GM12865 (cell line): ENCODE data around the gene YWHAH.

ENCODE experiments used
- DNase-seq: peaks from one replicate; pipeline ENCODE4 v3.0.0; 2010; ENCODE audit warnings: low read depth
- H3K4me3 ChIP-seq: 2 replicates; pipeline ENCODE4 v1.5.1; 2011; ENCODE audit warnings: mild to moderate bottlenecking, low read depth, low read length, control low read depth
- TF ChIP-seq, protein P1 (sequence below): IDR thresholded peaks from 2 replicates; pipeline ENCODE4 v1.5.1; 2011; ENCODE audit warnings: low read length, control low read depth, low read depth, inconsistent platforms; ENCODE audit not compliant: insufficient read depth; ENCODE audit errors: missing control alignments

YWHAH gene

DNA sequence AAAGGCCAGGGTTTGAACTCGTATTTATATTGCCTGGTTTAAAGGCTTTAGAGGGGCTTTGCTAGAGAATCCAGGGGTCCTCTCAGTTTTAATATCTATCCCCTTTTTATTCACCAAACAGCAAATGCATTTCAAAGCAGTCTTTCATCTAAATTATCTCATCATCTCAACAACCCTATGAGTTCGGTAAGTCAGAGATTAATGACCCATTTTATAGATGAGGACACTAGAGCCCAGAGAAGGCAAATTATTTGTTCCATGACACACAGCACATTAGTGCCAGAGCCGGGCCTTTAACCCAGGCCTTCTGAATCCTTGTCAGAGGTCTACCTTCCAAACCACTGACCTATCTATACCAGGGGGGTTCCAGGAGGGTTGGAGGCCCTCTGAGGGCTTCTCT lies 16.8 kb upstream of the YWHAH start:
- DNase-seq, result no peak
- TF ChIP-seq, protein P1, sequence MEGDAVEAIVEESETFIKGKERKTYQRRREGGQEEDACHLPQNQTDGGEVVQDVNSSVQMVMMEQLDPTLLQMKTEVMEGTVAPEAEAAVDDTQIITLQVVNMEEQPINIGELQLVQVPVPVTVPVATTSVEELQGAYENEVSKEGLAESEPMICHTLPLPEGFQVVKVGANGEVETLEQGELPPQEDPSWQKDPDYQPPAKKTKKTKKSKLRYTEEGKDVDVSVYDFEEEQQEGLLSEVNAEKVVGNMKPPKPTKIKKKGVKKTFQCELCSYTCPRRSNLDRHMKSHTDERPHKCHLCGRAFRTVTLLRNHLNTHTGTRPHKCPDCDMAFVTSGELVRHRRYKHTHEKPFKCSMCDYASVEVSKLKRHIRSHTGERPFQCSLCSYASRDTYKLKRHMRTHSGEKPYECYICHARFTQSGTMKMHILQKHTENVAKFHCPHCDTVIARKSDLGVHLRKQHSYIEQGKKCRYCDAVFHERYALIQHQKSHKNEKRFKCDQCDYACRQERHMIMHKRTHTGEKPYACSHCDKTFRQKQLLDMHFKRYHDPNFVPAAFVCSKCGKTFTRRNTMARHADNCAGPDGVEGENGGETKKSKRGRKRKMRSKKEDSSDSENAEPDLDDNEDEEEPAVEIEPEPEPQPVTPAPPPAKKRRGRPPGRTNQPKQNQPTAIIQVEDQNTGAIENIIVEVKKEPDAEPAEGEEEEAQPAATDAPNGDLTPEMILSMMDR, result no peak
- no peak overlapping the region for H3K4me3 ChIP-seq

DNA sequence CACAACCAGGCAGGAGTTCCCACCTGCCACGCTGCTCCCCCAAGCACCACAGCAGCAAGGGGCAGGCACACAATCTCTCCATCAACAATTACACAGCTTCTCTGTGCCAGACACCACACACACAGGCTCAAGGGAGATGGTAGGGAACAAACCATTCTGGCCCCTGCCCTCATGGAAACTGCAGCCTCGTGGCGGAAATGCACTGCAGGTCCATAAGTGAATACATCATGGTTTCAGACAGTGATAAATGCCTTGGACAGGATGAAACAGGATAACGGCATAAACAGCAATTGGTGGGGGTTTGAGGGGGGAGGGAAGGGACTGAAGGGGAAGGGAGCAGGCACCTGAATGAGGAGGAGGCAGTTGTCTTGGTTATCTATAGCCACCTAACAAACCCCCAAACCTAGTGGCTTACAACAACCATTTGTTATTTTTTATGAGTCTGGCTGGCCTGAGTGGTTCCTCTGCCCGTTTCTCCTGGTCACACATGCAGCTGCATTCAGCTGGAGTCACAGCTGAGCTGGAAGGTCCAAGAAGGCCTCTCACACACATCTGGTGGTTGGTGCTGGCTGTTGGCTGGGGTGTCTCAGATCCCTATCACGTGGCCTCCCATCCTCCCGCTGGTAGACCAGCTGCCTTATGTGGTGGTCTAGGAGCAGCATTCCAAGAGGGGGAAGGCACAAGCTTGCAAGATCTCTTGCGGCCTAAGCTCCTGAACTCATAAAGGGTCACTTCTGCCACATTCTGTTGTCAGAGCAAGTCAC lies 15.0 kb upstream of the YWHAH start:
- DNase-seq, result no peak
- TF ChIP-seq, protein P1, result no peak
- no peak overlapping the region for H3K4me3 ChIP-seq

DNA sequence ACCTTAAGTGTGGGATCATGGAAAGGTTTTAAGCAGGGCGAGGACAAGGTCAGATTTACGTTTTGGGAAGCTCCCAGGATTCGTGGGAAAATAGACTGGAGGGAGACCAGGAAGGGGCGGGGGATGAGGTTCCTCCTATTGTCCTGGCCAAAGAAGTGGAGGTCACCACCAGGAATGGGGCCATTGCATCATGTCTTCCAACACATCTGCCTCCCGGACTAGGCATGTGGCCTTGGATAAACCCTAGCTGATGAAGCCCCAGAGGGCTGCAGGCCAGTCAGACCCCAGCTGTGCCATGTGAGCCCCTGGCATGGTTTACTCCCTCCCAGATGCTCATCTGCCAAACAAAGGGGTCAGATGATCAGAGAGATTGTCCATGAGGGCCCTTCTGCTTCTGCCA lies 11.5 kb upstream of the YWHAH start:
- TF ChIP-seq, protein P1, result no peak
- DNase-seq, result no peak
- no peak overlapping the region for H3K4me3 ChIP-seq

DNA sequence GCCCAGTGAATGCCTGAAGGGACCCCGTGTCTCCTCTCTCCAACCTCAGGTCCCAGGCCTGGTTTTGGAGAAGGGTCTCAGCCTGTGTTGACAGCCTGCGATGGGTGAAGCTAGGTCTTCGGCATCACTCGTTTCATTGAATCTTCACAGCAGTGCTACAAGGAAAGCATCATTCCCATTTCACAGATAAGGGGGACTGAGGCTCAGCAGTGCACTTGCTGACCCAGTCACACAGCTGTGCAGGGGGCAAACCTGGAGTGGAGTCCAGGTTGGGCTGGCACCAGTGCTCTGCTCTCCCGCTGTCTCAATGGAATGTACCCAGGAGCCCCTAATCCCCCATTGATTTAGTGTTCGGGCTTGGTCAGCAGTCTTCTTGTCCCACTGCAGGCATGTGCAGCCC lies 10.9 kb upstream of the YWHAH start:
- TF ChIP-seq, protein P1, result no peak
- DNase-seq, result no peak
- no peak overlapping the region for H3K4me3 ChIP-seq

DNA sequence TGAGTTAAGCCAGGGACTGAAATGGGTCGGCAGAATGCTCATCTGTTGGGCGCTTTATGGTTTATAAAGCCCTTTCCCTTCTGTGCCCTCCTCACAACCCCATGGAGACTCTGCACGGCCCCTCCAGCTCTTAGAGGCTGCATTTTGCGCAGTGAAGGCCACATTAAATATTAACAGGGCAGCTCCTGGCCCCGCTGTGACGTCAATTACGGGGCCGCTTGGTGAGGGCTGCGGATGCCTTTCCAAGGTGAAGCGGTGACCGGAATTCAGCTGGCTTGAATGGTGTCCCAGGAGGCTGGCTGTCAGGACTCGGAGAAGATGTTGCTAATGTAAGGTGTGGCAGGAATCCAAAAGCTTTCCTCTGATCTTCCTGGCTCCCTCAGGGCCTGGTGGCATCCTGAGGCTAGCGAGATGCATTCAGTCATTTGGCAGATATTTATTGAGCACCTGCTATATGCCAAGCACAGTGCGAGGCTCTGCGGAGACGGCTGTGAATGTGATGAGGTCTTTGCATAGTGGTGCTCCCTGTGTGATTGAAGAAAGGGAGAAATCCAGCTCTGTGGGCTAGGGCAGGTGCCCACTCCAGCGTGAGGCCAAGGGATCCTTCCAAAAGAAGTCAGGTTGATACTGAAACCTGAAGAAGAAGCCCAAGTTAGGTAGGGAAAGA lies 10.4 kb upstream of the YWHAH start:
- TF ChIP-seq, protein P1, result no peak
- no peak for DNase-seq
- H3K4me3 ChIP-seq, result no peak overlapping the region

DNA sequence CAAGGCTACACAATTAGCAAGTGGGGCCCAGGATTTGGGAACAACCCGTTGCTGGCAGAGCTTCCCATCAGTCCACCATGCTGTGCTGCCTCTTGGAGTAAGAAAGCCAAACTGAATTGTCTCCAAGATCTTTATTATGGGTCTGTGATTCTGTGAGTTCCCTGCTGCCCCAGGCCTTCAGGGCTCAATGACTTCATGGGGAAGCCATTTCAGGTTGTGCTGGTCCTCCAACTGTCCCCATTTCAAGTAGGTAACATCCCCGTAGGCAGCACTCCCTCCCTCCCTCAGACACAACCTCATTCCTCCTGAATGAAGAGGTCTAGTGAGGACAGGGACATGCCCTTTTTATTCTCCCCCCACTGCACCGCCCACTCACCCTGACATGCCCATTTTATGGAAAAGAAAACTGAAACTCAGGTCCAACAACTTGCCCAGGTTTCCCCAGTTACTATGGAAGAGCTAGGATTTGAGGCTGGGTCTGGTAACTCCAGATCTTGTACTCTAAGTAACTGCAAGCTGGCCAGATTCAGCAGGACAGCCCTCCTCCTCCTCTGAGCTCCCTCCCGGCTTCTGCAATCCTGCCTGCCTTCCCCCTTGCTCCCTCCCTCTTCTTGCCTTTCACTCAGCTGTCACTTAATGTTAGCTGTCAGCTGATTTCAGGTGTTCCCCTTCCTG lies 8.2 kb upstream of the YWHAH start:
- DNase-seq, result no peak
- TF ChIP-seq, protein P1, result no peak
- no peak overlapping the region for H3K4me3 ChIP-seq
